HG03060 (cell line): ENCODE results near the gene CD151.

Experiments used
- ATAC-seq: cut with Tn5 transposase; IDR thresholded peaks from one replicate; pipeline ENCODE4 v1.9.1; 2021; ENCODE audit warnings: low read depth, moderate number of reproducible peaks; ENCODE audit not compliant: unreplicated experiment

CD151 gene

GRCh38 chr11:868802-869201, 36.0 kb downstream of the CD151 start:
- ATAC-seq: no peak

GRCh38 chr11:869399-870126, 36.8 kb downstream of the CD151 start:
- ATAC-seq: no peak

- no peak for ATAC-seq
Measured at GRCh38 chr11:870127-870413, 37.3 kb downstream of the CD151 start.

GRCh38 chr11:870418-870817, 37.7 kb downstream of the CD151 start:
- no peak for ATAC-seq

GRCh38 chr11:871472-871871, 38.7 kb downstream of the CD151 start:
- ATAC-seq: no peak

- ATAC-seq: no peak
Measured at GRCh38 chr11:872799-873198, 40.0 kb downstream of the CD151 start.

GRCh38 chr11:873706-874105, 41.0 kb downstream of the CD151 start:
- ATAC-seq: no peak

GRCh38 chr11:875203-875602, 42.5 kb downstream of the CD151 start:
- no peak for ATAC-seq

GRCh38 chr11:875769-876301, 43.1 kb downstream of the CD151 start:
- no peak for ATAC-seq

- ATAC-seq: no peak
Measured at GRCh38 chr11:876545-876944, 43.8 kb downstream of the CD151 start.

GRCh38 chr11:877565-877964, 44.8 kb downstream of the CD151 start:
- ATAC-seq: no peak

- ATAC-seq: no peak
Measured at GRCh38 chr11:880447-880846, 47.7 kb downstream of the CD151 start.

GRCh38 chr11:882596-882995, 49.8 kb downstream of the CD151 start:
- ATAC-seq: no peak

- no peak for ATAC-seq
Measured at GRCh38 chr11:883527-883926, 50.8 kb downstream of the CD151 start.

- no peak for ATAC-seq
Measured at GRCh38 chr11:884578-885070, 51.9 kb downstream of the CD151 start.

GRCh38 chr11:886568-886967, 53.8 kb downstream of the CD151 start:
- ATAC-seq: no peak

GRCh38 chr11:887589-887988, 54.8 kb downstream of the CD151 start:
- no peak for ATAC-seq
